HepG2 (cell line): Measurements from ENCODE around the gene UBE2G2. TPM values are rescaled to one million over a fixed set of nuclear protein-coding genes. Genes with fewer than 3 reads are reported as not detected.

Experiments used
- ATAC-seq: fragments of 200-7000 bp; cut with Tn5 transposase; 3 replicates; pipeline ENCODE4 v1.9.1; 2020; ENCODE audit warnings: mild to moderate bottlenecking, moderate library complexity
- BruUV-seq: library from RNA; stranded (reverse); fragments of 400-500 nt; replicated peaks from 2 replicates; lab custom pipeline; 2021; lab: Mats Ljungman, UMichigan
- CTCF ChIA-PET: fragments of 300-600 bp; formaldehyde crosslinking; extraction: SDS; loops from one replicate; lab custom pipeline; 2021; ENCODE audit warnings: low total read pairs, inconsistent platforms, low intra/inter-chr PET ratio; lab: Yijun Ruan, JAX
- POLR2A ChIA-PET: fragments of 350-600 bp; sonication (Branson Sonifier 250); formaldehyde crosslinking; loops from one replicate; lab custom pipeline; 2020; ENCODE audit warnings: antibody characterized with exemption, inconsistent platforms; lab: Yijun Ruan, JAX
- DNase-seq: peaks from one replicate; pipeline ENCODE4 v3.0.0-alpha.2; 2015; ENCODE audit warnings: low spot score
- FAIRE-seq: peaks from 3 replicates; lab custom pipeline; 2011; peaks lifted over from hg19 to GRCh38; lab: Jason Lieb, UNC
- H2AFZ ChIP-seq: one replicate; pipeline ENCODE4 v1.6.1; 2011; ENCODE audit warnings: low read length, inconsistent platforms
- H3K27ac ChIP-seq: fragments of 300-600 bp; 3 replicates; pipeline ENCODE4 v1.8.0; 2011; ENCODE audit warnings: mixed run types, mild to moderate bottlenecking, mixed read lengths, low read length, inconsistent platforms; ENCODE audit not compliant: insufficient read depth; ENCODE audit errors: extremely low read length
- H3K27me3 ChIP-seq, 2 experiments: fragments of 200-600 bp in 1 of 2; 2 replicates in 1 of 2; 3 replicates in 1 of 2; pipeline versions ENCODE4 v1.6.0 to v1.8.0; 2011; ENCODE audit warnings: low read length in 2 of 2, mild to moderate bottlenecking in 2 of 2, moderate library complexity in 2 of 2, inconsistent platforms in 1 of 2; ENCODE audit not compliant: insufficient read depth in 2 of 2, control insufficient read depth in 1 of 2
- H3K36me3 ChIP-seq, 2 experiments: fragments of 200-600 bp in 1 of 2; replicated peaks in 1 of 2; 2 replicates in 1 of 2; 3 replicates in 1 of 2; pipeline versions ENCODE4 v1.5.1 to v1.8.0; 2011; ENCODE audit warnings: low read length in 2 of 2, inconsistent platforms in 1 of 2; ENCODE audit not compliant: insufficient read depth in 2 of 2, control insufficient read depth in 1 of 2
- H3K4me1 ChIP-seq: 2 replicates; pipeline ENCODE4 v1.5.1; 2012; ENCODE audit warnings: low read length, inconsistent platforms; ENCODE audit not compliant: insufficient read depth
- H3K4me2 ChIP-seq: 2 replicates; pipeline ENCODE4 v1.6.0; 2011; ENCODE audit warnings: low read depth, low read length, inconsistent platforms
- H3K4me3 ChIP-seq, 3 experiments: fragments of 200-600 bp in 1 of 3; sonication (generic), shearing (Covaris generic) in 1 of 3; replicated peaks in 1 of 3; 2 replicates each; pipeline ENCODE4 v1.5.1; 2011 to 2016; ENCODE audit warnings: low read length in 3 of 3, inconsistent platforms in 2 of 3, low read depth in 2 of 3, mild to moderate bottlenecking in 2 of 3, control low read depth in 1 of 3, mixed read lengths in 1 of 3; ENCODE audit not compliant: insufficient read depth in 1 of 3
- H3K79me2 ChIP-seq: one replicate; pipeline ENCODE4 v1.6.1; 2011; ENCODE audit warnings: low read length, inconsistent platforms; ENCODE audit not compliant: insufficient read depth
- H3K9ac ChIP-seq: 2 replicates; pipeline ENCODE4 v1.6.0; 2011; ENCODE audit warnings: mild to moderate bottlenecking, low read depth, low read length, inconsistent platforms; ENCODE audit not compliant: insufficient read depth
- H3K9me3 ChIP-seq: 2 replicates; pipeline ENCODE4 v1.5.1; 2012; ENCODE audit warnings: mild to moderate bottlenecking, low read length
- H4K20me1 ChIP-seq: 2 replicates; pipeline ENCODE4 v1.6.0; 2011; ENCODE audit warnings: inconsistent platforms, mild to moderate bottlenecking, low read length, moderate library complexity; ENCODE audit not compliant: insufficient read depth
- EHMT2 ChIP-seq: fragments of 200-600 bp; sonication (generic); IDR thresholded peaks from 2 replicates; pipeline ENCODE4 v1.7.0; 2017; ENCODE audit warnings: antibody characterized with exemption, low read depth, low read length, borderline replicate concordance
- MATR3 ChIP-seq: sonication (generic); formaldehyde crosslinking; IDR thresholded peaks from 2 replicates; pipeline ENCODE4 v1.4.0; 2020; ENCODE audit warnings: missing genetic modification reagents
- SRSF9 ChIP-seq: fragments of 200-400 bp; formaldehyde crosslinking; IDR thresholded peaks from 2 replicates; pipeline ENCODE4 v1.6.1; 2018; ENCODE audit warnings: borderline replicate concordance, mild to moderate bottlenecking, low read depth, low read length; ENCODE audit not compliant: insufficient read depth, poor library complexity, severe bottlenecking
- TEAD3 ChIP-seq: optimal IDR thresholded peaks from 2 replicates; pipeline ENCODE3; 2016; ENCODE audit warnings: borderline replicate concordance
- ZNF574 ChIP-seq: sonication (generic); formaldehyde crosslinking; IDR thresholded peaks from 2 replicates; pipeline ENCODE4 v1.4.0; 2020; ENCODE audit warnings: missing genetic modification reagents
- WGBS: methylation state at CpG from one replicate; pipeline ENCODE4 v1.1.6; 2017; ENCODE audit warnings: low lambda C conversion rate; 5-methylcytosine and 5-hydroxymethylcytosine counted together
- in situ Hi-C: cut with HindIII; loops from 2 replicates; pipeline ENCODE4 v1.10.0; 2017; ENCODE audit warnings: low pct_unique_long_range_greater_than_20kb; ENCODE audit not compliant: extremely low pct_ligation_motif_present
- intact Hi-C: fragments of 100-400 bp; cut with micrococcal nuclease; formaldehyde crosslinking; loops from one replicate; pipeline ENCODE4 v1.10.0; 2022; ENCODE audit not compliant: unreplicated experiment
- polyA plus RNA-seq, 8 experiments: library from polyadenylated mRNA; depleted of rRNA in 3 of 8; stranded (reverse) in 7 of 8; unstranded in 1 of 8; fragments of >200 nt; fragmentation: Illumina TruSeq in 4 of 8; extraction: Trizol in 4 of 8; gene quantifications; 2 replicates each; pipeline versions ENCODE4 v1.2.1 to v1.2.3, GENCODE V29; 2011 to 2016; ENCODE audit warnings: low read depth in 4 of 8, missing spikeins in 1 of 8, mixed read lengths in 1 of 8; ENCODE audit not compliant: insufficient read depth in 1 of 8
- total RNA-seq, 5 experiments: library from RNA; depleted of rRNA; stranded (reverse); fragments of >200 nt; fragmentation: Illumina TruSeq; extraction: Trizol; gene quantifications; 2 replicates each; pipeline ENCODE4 v1.2.3, GENCODE V29; 2016; ENCODE audit warnings: low read depth in 1 of 5

The UBE2G2 gene
- total and polyA plus RNA-seq, 2 of the 13 experiments (the other 11 are each of a cell fraction or from before 2014, with no cell fraction given) = 55.4 to 92.0 TPM

GRCh38 chr21:44723177-44724131, 78.2 kb downstream of the UBE2G2 start (continued):
- TF ChIP-seq ZNF574 (CRISPR knock-in tag) = no peak
- no peak for TF ChIP-seq EHMT2

GRCh38 chr21:44722731-44723130, 78.9 kb downstream of the UBE2G2 start:
- ChIA-PET POLR2A (no interaction called here), CTCF (no interaction called here)
- H3K4me3 ChIP-seq = no peak overlapping the region
- no peak for DNase-seq
- H4K20me1 ChIP-seq = no peaks in the 10 kb centered on the region
- H3K9ac ChIP-seq = no peak overlapping the region
- no peaks in the 10 kb centered on the region for H3K79me2 ChIP-seq
- H3K9me3 ChIP-seq = no peaks in the 10 kb centered on the region
- H3K4me2 ChIP-seq = no peak overlapping the region
- FAIRE-seq = no peak
- no peak overlapping the region for H2AFZ ChIP-seq
- no TSS peak for BruUV-seq
- WGBS = 63% methylated on average over 5 of the region's 5 CpGs
- peaks cover 0 to 14% of the 10 kb centered on the region in 2 experiments; a peak in 1 of 5 replicates for H3K27me3 ChIP-seq
- in situ Hi-C loops (no loop called here), intact Hi-C loops (no loop called here)
- TF ChIP-seq SRSF9 (no peak), MATR3 (CRISPR knock-in tag) (no peak), TEAD3 (CRISPR knock-in tag) (no peak)
- TF ChIP-seq, all 625 proteins: peak for 0
- no peak for ATAC-seq
- Histone ChIP-seq H3K27ac (no peak overlapping the region), H3K36me3 (no peaks in the 10 kb centered on the region), H3K4me1 (no peaks in the 10 kb centered on the region)
